ENCODE results near the gene KCNJ15.
"Not testable (repeated sequence)": the region's sequence is repeated elsewhere in the genome, so short reads cannot be mapped to it uniquely, and the experiment has no call there.

The KCNJ15 gene

DNA sequence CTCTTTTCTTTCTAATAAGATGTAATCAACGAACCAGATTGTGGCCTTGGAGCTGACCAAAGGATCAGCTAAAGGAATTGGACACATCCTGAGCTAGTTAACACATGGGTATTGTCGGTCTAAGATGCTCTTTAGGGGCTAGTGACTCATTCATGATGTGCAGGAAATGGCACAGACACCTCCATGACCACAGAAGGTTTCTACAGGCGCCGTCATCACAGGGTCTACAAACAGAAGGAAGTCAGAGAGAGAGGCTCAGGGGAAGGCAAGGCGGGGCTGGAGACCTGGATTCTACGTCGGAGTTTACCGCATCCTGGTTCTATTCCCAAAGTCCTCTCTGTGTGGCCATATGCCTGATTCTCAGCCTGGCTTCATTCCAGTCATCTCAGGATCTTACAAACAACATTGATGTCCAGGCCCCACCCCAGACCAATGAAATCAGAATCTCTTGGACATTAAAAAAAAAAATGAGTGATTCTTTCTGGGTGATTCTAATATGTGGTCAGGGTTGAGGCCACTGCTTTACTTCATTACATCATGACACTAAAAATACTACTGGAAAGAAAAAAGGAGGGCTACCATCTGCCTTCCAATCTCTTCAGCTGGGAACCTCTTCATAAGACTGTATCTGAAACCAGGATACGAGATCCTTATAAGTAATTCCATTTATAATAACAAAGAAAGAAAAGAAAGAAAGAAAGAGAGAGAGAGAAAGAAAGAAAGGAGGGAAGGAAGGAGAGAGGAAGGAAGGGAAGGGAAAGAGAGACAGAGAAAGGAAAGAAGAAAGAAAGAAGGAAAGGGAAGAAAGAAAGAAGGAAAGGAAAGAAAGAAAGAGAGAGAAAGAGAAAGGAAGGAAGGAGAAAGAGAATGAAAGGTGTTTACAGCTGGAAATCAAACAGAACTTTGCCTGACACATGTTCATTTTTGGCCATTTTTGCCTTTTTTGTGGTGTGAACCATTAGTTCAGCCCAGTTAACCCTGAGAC, 11.6 kb upstream of the KCNJ15 start:
- DNase-seq: peak; percentile 68

DNA sequence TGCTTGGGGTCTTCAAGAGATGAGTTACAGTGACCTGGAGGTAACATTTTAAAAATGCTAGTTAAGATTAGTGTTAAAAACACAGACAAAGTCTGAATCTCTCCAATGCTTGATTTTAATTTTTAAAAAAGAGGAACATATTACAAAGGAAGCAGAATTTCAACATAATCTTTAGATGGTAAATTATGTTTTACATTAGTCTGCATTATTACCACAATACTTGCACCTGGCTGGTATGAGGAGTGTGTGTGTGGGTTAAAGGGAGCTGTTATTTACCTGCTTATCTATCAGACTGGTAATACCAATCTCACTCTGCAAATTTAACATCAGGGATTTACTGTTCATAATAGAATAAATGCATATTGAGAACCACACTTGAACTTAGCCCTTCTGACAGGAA, 10.3 kb upstream of the KCNJ15 start:
- no peak for DNase-seq

DNA sequence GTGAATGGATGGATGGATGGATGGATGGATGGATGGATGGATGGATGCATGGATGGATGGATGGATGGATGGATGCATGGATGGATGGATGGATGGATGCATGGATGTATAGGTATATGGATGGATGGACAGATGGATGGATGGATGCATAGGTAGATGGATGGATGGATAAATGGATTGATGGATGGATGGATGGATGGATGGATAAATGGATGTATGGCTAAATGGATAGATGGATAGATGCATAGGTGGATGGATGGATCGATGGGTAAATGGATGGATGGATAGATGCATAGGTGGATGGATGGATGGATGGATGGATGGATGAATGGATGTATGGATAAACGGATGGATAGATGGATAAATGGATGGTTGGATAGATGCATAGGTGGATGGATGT, 9.7 kb upstream of the KCNJ15 start:
- not testable (repeated sequence) for DNase-seq

DNA sequence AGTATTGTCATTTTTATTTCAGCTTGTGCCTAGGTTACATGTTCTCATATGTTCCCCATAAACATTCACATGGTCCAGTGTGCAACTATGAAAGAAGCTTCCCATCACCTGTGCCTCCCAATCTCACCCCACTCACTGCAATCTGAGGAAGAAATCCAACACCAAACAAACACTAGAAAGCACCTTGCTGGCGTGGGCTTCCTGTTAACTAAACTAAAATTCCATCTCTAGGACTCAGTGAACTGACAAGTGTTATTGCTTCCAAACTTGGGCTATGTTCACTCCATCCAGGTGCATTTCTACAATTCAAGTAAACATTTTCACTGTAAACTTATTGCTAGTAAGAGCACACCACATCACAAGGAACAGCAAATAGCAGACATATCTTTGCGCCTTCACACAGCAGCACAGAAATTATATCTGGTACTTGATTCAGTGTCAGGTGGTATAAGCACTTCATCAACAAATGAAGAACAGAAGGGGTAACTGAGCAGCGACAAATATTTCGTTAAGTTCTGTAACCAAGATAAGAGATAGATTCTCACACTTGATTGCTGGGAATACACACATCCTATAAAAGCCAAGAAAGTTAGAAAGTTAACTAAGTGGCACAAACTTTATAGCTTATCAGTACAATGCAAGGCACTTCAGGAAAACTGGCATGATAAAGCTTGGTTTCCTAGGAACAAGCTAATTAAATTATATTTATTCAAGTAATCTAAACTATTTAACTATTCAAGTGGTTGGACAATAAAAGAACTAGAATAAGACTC, 8.9 kb upstream of the KCNJ15 start:
- no peak for DNase-seq

DNA sequence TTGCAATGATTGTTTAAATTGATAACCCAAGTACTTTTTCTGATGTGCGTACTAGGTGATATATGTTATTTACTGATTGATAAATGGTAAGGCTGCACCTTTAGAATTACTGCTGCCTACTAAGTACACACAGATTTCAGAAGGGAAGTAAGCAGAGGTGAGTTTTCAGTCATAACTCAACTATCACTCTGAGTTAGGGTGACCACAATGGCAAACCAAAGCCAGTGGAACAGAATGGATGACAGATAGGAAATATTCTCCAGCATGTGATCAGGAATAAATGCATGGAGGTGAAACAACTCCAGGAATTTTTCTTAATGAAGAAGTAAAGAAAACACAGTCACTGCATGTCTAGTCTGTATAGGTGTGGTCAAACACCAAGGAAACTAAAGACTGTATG, 7.5 kb upstream of the KCNJ15 start:
- no peak for DNase-seq

DNA sequence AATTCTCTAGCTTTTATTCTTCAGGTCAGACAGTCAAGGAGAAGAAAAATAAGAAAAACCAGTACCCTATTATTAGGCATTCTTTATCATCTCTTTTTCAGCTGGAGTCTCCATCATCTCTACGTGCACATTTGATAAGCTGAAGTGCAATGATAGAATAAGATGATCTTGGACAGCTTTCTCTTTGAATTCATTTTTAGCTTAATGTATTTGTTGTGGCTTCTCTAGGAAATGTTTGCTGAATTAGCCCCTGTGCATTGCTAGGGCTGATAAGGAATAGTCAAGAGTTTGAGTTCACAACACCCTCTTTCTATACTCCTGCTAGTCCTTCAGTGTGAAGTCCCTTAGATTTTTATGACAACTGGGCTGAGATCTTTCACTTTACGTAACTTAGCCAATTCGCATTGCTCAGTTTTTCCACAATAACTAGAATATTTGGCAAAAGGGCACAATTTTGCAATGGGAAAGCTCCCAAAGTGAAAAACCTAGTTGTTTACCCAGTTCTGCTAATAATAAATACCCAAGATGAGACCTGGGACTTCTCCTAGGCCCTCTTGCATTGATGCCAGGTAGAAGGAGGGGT, 7.0 kb upstream of the KCNJ15 start:
- DNase-seq: no peak

DNA sequence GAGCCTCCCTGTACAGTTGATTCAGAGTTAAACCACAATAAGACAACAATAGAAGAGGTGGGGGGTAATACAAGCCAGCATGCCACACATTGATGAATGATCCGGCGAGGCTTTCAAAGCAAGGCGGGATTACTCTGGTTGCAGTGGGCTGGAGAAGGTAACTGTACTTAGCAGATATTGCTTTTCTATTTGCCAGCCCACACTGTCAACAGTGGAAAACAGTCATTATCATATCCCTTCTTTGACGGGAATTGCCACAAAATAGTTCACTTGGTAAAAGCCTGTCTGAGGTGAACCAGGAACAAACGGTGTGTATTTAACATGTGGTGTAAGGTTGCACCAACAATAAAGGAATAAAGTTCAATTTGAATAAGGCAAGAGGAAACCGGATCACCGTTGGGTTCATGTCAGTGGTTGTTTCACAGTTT, 5.8 kb upstream of the KCNJ15 start:
- DNase-seq: no peak

DNA sequence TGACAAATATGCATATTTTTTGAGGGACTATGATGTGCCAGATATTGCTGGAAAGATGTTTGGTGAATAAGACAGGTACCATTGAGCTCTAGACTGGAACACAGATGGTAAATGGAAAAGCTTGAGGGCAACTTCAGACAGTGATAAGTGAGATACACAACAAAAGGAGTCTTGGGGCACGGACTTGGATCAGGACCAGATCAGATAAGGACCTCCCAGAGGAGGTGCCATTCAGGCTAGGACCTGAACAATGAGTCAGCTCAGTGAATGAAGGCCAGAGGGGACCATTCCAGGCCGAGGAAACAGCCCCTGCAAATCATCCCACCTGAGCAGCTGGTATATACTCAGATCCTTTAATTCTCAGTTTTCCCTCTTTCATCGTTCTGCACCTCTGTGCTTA, 1.8 kb upstream of the KCNJ15 start:
- no peak for DNase-seq

DNA sequence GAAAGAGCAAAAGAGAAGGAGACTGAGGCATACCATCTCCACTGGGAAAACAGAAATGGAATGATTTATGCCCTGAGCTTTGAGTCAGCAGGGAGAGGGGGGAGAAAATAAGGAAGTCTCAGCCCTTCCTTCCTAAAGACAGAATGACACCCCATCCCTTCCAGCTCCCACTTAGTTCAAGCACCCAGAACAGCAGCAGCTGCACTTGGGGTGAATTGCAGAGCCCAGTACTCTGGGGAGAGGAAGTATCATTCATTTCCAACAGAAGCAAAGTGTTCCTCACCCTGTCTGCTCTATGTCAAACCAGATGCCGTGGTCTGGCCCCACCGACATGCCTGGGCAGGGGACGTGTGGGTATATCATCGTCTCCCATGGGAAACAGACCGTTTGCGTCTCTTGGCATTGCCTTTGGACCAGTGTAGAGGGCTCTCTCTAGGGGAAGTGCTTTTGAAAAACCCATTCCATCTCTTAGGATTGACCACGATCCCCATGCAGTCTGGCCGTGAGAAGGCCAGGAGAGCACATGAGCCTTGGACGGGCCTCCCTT, 1.1 kb upstream of the KCNJ15 start:
- DNase-seq: no peak

DNA sequence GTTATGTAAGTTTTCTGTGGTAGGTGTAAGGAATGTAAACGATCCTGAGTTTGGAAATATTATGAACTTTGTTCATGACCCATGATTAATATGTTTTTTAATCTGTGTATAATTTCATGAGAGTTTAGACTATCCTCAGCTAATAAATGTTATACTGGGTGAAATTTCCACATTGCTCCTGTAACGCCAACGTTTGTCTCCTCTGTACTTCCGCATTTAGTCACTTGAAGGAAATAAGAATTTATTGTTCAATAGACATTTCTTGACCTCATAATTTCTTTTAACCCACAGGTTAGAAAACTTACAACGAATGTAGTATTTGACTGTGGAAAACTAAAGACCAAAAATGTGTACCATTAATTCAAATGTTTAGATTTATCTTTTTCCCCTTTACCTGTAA, 876 bp downstream of the KCNJ15 start:
- no peak for DNase-seq

DNA sequence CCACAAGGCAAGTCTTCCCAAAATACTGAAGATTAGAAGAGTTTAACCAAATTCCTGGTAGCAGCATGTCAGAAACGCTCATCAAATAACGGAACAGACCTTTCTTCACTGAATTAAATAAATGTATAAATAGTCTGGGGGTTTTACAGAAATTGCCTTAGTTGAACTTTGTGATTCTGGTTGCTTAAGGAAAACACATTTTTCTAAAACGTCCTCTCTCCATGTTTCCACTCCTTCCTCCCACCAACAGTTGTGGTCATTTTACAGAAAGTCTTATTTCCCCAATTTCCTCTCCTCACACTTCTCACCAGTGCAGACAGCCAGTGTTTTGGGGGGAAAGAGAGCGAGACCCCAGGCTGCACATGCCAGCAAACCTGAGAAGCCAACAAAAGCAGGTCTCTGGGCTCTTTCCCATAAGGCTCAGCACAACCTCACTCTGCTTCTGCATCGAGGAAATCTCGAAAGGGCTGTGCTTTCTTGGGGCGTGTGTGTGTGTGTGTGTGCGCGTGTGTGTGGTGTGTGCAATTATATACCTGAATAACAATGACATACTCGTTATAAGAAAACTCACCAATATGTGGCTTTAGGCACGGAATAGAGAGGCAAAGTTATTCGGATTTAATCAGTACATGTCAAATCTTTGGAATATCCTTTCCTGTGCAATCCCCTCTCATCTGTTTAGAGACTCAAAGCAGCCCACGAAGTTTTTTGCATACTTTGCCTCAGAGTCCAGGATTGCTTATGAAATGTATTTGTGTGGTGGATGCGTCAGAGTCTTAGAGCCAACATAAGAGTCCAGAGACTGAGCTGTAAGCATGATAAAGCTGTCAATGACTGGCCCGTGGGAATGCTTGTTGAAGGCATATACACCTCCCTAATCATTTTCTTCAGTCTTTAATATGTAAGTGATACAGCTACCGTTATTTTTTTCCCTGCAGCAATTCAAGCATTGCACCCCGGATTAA, 2.0 kb downstream of the KCNJ15 start:
- no peak for DNase-seq

DNA sequence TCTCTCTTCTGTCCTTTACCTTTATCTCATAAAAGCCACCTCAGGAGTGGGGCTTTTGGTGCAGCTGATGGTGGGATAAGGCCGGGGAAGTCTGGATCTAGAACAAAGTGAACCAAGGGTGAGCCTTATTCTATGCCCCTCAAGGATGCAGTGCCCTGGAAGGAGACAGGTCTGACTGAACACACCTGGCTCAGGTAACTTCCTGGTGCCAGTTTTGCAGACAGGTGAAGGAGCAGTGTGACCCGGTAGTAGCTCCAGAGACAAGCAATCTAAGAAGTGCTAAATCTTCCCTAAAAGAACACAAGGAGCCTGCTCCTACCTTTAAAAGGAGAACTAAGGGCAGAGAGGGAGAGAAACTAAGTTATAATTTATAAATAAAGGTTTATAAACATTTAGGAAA, 2.9 kb downstream of the KCNJ15 start:
- no peak for DNase-seq

DNA sequence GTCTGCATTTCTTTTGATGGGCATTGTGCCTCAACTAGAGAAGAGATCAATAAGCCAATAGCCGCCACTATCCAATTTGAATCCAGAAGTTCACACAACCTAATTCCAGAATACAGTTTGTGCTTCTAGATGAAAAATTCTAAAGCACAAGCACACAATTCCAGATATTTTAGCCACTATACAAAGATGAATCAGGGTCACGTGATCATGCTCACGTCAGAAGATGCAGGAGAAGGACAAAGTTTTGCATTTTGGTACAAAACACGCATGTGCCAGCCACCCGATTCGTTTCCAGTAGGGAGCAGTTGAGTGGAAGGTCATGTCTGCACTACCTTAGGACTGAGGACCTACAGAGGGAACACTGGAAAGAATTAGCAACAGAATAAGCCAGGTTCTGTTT, 3.6 kb downstream of the KCNJ15 start:
- no peak for DNase-seq

DNA sequence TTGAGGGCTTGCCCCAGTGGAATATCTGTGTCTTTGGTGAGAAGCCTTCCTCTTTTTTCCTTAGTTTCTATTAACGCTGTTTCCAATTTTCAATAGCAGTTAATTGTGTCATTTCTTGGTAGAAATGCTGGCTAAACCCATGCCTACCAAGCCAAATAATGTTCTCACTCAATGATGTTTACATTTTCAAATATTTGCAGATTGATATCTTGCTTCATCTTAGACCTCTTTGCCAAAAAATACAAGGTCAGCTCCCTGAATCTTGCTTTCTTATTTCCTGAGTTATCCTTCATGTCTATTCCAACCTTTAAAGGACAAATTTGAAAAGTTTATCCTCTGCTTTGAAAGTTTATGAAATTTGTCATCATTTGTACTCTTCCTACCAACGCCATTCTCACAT, 5.1 kb downstream of the KCNJ15 start:
- DNase-seq: no peak

DNA sequence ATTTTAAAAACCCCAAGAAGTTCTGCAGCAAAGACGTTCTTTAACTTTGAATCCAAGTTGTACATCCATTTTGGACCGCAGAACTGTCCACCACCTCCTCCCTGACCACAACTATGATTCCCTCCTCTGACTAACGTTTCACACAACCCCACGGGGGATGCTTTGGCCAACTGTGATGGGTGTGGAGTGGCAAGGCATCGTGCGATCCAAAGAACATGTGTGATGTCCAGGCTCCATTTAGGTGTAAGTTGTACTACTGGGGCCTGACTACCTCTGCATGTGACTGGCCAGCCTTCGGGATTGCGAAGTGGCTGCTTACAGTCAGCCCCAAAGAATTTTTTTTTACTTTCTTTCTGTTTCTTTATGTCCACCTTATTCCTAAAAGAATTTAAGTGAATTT, 6.7 kb downstream of the KCNJ15 start:
- no peak for DNase-seq

DNA sequence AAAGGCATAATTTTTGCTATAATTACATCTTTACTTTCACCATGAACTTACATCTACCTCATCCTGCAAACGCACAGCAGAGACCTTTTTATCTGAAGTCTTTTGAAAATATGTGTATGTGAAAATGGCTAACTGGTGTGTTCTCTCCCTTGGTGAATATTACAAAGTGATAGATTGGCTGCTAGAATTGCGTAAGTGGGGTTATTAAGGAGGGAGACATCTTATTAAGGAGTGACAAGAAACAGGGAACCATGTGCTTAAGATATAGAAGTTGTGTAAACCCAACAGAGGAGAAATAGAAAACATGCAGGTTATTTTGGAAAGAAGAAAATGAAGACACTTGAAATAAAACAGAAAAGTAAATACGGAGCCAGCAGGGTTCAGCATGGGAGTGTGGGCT, 7.8 kb downstream of the KCNJ15 start:
- DNase-seq: no peak

DNA sequence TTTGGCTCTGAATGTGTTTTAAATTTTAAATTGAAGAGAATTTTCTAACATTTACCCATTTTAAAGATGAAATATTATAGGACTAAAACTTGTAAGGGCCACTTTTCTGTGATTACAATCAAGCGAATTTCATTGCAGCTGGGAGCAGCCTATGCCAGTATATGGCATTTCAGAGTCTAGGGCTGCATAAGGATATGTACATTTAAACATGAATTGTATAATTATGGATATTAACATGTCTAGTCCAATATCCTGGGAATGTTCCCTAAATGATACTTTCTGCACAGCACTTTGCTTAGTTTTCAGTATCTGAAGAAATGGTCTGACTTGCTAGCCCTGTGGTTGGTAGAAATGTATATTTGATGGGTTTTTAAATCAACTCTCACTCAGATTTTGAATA, 8.4 kb downstream of the KCNJ15 start:
- no peak for DNase-seq

DNA sequence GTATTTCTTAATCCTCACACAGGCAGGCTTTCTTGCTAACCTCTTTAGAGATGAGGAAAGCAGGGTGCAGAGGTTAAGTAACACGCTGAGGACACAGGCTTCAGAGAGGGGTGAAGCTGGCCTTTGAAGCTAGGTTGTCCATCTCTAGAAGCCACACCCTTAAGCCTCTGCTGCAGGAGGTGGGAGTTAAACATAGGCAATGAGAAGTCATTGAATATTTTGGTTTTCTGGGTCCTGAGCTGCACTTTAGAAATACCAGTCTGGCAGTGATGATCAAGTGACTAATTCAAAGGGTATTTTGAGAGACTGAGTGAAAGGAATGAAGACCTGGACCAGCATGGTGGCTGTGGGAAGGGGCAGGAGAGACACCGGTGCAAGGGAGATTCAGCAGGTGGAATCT, 9.9 kb downstream of the KCNJ15 start:
- DNase-seq: no peak

DNA sequence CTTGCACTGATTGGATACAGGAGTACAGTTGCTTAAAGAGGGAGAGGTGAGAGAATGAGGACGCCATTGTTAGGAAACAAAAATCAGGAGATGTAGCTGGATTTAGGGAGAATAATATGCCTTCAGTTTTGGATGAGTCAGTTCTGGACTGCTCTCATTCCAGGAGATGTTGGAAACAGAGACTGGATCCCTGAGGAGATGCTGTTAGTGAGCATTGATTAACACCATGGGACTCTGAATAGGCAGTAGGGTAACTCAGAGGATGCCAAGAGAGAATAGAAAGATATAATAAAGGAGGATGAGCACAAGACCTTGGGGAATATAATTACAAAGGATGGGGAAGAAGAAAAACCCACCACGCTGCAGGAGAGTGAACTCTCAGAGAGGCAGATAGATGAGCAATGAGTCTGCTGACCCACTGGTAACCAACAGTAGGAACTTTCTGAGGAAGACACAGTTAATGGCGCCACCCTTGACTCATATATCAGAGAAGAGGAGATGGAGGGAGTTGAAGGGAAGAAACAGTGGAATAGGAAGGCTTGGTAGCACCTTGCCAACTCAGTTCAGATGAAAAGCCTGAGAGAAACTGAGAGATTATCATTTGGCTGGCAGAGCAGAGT, 10.5 kb downstream of the KCNJ15 start:
- no peak for DNase-seq

DNA sequence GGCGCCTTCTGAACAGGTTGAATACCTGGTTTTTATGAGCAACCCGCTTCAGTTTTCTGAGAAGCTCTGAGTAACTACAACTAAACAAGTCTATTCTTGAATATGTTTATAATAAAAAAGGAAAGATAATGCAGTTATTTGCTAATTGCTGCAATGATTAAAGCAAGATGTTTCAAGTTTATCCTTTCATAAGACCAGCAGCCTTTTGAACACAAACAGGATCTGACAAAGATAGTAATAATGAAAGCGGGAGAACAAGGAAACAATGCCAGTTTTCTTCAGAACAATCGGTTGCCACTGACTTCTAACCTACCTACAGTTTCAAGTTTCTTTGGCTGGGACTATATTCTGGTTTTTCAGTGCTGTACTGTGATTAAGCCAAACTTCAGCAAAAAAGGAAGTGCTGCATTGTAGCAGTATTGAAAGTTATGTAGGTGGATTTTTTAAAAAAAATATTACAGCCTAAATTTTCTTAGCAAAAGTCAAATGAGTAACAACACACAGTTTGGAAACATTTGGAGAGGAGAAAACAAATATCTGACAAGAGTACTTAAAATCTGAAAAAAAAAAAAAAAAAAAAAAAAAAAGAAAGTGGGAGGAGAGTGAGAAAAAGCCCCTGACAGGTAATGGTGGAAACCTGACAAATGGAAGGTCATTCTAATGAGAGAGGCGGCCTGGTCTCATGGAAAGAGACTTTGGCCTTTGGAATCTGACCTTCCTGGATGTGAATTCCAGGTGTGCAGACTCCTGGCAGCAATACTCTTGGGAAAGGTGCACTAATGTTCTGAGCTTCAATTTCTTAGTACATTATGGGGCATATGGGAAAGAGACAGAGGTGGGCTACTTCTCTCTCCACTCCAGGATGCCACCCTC, 11.4 kb downstream of the KCNJ15 start:
- DNase-seq: no peak
